HG03558 (cell line): ENCODE data around the gene MINDY4B.

Experiments used
- ATAC-seq: cut with Tn5 transposase; IDR thresholded peaks from one replicate; pipeline ENCODE4 v1.9.1; 2021; ENCODE audit warnings: moderate number of reproducible peaks; ENCODE audit not compliant: unreplicated experiment; ENCODE audit errors: extremely low read depth

MINDY4B gene

GRCh38 chr3:150850191-150850590 lies 55.0 kb downstream of the MINDY4B start:
- ATAC-seq = no peak

- ATAC-seq = no peak
These were observed 56.4 kb downstream of the MINDY4B start for GRCh38 chr3:150848864-150849263.

GRCh38 chr3:150847433-150847832 lies 57.8 kb downstream of the MINDY4B start:
- ATAC-seq = no peak

- ATAC-seq = no peak
These were observed 60.8 kb downstream of the MINDY4B start for GRCh38 chr3:150844484-150844883.

GRCh38 chr3:150843241-150843640 lies 62.0 kb downstream of the MINDY4B start:
- ATAC-seq = no peak

GRCh38 chr3:150840802-150841515 lies 64.3 kb downstream of the MINDY4B start:
- no peak for ATAC-seq

GRCh38 chr3:150830745-150831144 lies 74.5 kb downstream of the MINDY4B start:
- no peak for ATAC-seq

- no peak for ATAC-seq
These were observed 75.1 kb downstream of the MINDY4B start for GRCh38 chr3:150830094-150830681.

- ATAC-seq = no peak
These were observed 75.8 kb downstream of the MINDY4B start for GRCh38 chr3:150829408-150829807.

- no peak for ATAC-seq
These were observed 76.2 kb downstream of the MINDY4B start for GRCh38 chr3:150828997-150829396.

GRCh38 chr3:150828261-150828660 lies 77.0 kb downstream of the MINDY4B start:
- no peak for ATAC-seq

GRCh38 chr3:150826466-150827282 lies 78.6 kb downstream of the MINDY4B start:
- ATAC-seq = no peak

- no peak for ATAC-seq
These were observed 79.3 kb downstream of the MINDY4B start for GRCh38 chr3:150825916-150826377.

- no peak for ATAC-seq
These were observed 79.9 kb downstream of the MINDY4B start for GRCh38 chr3:150825192-150825915.

GRCh38 chr3:150823277-150823676 lies 82.0 kb downstream of the MINDY4B start:
- ATAC-seq = no peak

GRCh38 chr3:150822636-150823035 lies 82.6 kb downstream of the MINDY4B start:
- no peak for ATAC-seq
